GM18507 (cell line): ENCODE measurements around the gene GPC4.

Source experiments
- DNase-seq: peaks from one replicate; pipeline ENCODE4 v3.0.0; 2011; ENCODE audit warnings: low read depth; ENCODE audit not compliant: insufficient read length; ENCODE audit errors: extremely low spot score
- FAIRE-seq: peaks from 2 replicates; lab custom pipeline; 2011; peaks lifted over from hg19 to GRCh38; lab: Jason Lieb, UNC

The GPC4 gene

GRCh38 chrX:133415276-133416105 is at the start of gene GPC4:
Gene GPC4, minus strand, starts transcription at chrX:133415489. Its CDS starts 524 bp downstream, at chrX:133414965.
- FAIRE-seq (no peak), DNase-seq (no peak)

GRCh38 chrX:133461231-133461630 is 45.9 kb upstream of the GPC4 start:
- DNase-seq: no peak

GRCh38 chrX:133454924-133455323 is 39.6 kb upstream of the GPC4 start:
- FAIRE-seq: no peak
- DNase-seq: no peak

More at GRCh38 chrX:133461231-133461630, 45.9 kb upstream of the GPC4 start:
- FAIRE-seq: no peak

- FAIRE-seq: no peak
Observed at GRCh38 chrX:133454491-133454914, 39.2 kb upstream of the GPC4 start.

GRCh38 chrX:133448512-133449076 is 33.3 kb upstream of the GPC4 start:
- DNase-seq: no peak
- FAIRE-seq: no peak

More at GRCh38 chrX:133454491-133454914, 39.2 kb upstream of the GPC4 start:
- no peak for DNase-seq

GRCh38 chrX:133444952-133445831 is 29.9 kb upstream of the GPC4 start:
- peak; percentile 70 for FAIRE-seq
- DNase-seq: no peak

GRCh38 chrX:133444196-133444595 is 28.9 kb upstream of the GPC4 start:
- DNase-seq (no peak), FAIRE-seq (no peak)

- DNase-seq (no peak), FAIRE-seq (no peak)
Observed at GRCh38 chrX:133440797-133441163, 25.5 kb upstream of the GPC4 start.

GRCh38 chrX:133440081-133440796 is 24.9 kb upstream of the GPC4 start:
- FAIRE-seq (no peak), DNase-seq (no peak)

GRCh38 chrX:133437766-133438165 is 22.5 kb upstream of the GPC4 start:
- DNase-seq (no peak), FAIRE-seq (no peak)

GRCh38 chrX:133437356-133437755 is 22.1 kb upstream of the GPC4 start:
- DNase-seq (no peak), FAIRE-seq (no peak)

- DNase-seq: no peak
- no peak for FAIRE-seq
Observed at GRCh38 chrX:133435544-133436124, 20.3 kb upstream of the GPC4 start.

- FAIRE-seq (no peak), DNase-seq (no peak)
Observed at GRCh38 chrX:133434197-133434820, 19.0 kb upstream of the GPC4 start.

- DNase-seq (no peak), FAIRE-seq (no peak)
Observed at GRCh38 chrX:133419911-133420310, 4.6 kb upstream of the GPC4 start.

- no peak for FAIRE-seq
- DNase-seq: no peak
Observed at GRCh38 chrX:133418588-133418987, 3.3 kb upstream of the GPC4 start.

- DNase-seq (no peak), FAIRE-seq (no peak)
Observed at GRCh38 chrX:133417364-133417763, 2.1 kb upstream of the GPC4 start.

GRCh38 chrX:133414406-133415275 is 648 bp downstream of the GPC4 start:
- DNase-seq (no peak), FAIRE-seq (peak; percentile 57)
